Suppressor macrophage treated with lipopolysaccharide for 1 hour (primary cell): Measurements from ENCODE around the gene WDR41.

Experiments used
- DNase-seq, 3 donors: peaks; one replicate each; pipeline ENCODE4 v3.0.0-alpha.2; 2020 to 2022

Gene WDR41

GRCh38 chr5:77443670-77444069, 48.4 kb downstream of the WDR41 start:
- DNase-seq: no peak

GRCh38 chr5:77438071-77438470, 54.0 kb downstream of the WDR41 start:
- no peak for DNase-seq

- no peak for DNase-seq
Measured at GRCh38 chr5:77437194-77437593, 54.9 kb downstream of the WDR41 start.

DNA sequence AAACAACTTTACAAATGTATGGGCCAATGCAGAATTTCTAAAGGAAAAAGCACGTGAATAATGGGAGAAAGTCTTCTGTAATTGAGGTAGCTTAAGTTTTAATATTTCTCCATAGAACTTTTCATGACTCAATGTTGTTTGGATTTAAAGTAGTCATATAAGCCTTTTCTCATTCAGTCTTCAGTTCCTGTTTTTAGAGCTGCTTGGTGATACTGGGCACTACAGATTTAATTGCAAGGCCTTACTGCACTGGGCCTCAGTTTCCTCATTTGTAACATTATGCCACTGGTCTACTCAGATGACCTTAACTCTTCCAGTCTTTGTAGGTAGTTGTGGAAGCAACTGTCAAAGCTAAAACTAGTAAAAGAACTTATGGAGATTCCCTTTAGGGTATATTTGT, 60.4 kb downstream of the WDR41 start:
- DNase-seq: peak in 1 of 3 donors; percentile 13

DNA sequence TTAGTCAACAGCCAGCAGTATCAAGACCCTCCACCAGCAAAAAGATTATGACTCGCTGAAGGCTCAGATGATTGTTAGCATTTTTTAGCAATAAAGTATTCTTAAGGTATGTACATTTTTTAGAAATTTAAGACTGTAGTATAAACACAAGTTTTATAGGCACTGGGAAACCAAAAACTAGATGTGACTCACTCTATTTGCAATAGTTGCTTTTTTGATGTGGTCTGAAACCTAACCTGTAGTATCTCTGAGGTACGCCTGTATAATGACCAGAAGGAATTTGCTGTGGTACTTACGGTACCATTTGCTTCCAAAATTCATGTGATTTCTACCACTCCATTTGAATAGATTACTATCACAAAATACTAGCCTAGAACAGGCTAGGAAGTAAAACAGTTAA, 60.8 kb downstream of the WDR41 start:
- DNase-seq: no peak

DNA sequence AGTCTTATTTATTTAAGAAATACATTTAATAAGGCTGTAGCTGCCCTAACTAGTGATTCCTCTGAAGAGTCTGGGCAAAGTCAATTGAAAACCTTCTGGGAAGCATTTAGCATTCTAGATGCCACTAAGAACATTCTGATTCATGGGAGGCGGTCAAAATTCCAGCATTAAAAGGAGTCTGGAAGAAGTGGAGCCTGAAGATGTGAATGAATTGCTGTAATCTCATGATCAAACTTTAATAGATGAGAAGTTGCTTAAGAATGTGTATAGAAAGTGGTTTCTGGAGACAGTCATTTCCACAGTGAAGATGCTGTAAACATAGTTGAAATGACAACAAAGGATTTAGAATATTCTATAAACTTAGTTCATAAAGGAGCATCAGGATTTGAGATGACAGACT, 61.4 kb downstream of the WDR41 start:
- no peak for DNase-seq

DNA sequence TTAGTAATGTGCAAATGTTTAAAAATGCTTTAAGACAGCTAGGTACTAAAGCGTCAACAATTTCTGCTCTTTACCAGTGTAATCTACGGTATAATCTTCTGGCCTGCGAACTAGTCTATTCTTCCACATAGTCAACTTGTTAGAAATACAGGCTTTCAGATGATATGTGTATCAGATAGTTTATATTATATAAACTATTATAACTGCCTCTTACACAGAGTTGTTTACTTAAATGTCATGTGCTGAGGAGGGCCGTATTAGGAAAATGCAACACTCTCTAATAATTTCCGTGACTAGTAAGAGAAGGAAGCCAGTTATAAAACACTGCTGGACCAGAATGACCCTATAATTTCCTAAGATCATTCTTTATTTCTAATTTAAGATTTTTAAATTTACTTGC, 63.6 kb downstream of the WDR41 start:
- DNase-seq: no peak

- DNase-seq: no peak
Measured at GRCh38 chr5:77427998-77428397, 64.1 kb downstream of the WDR41 start.

- no peak for DNase-seq
Measured at GRCh38 chr5:77426670-77427069, 65.4 kb downstream of the WDR41 start.

DNA sequence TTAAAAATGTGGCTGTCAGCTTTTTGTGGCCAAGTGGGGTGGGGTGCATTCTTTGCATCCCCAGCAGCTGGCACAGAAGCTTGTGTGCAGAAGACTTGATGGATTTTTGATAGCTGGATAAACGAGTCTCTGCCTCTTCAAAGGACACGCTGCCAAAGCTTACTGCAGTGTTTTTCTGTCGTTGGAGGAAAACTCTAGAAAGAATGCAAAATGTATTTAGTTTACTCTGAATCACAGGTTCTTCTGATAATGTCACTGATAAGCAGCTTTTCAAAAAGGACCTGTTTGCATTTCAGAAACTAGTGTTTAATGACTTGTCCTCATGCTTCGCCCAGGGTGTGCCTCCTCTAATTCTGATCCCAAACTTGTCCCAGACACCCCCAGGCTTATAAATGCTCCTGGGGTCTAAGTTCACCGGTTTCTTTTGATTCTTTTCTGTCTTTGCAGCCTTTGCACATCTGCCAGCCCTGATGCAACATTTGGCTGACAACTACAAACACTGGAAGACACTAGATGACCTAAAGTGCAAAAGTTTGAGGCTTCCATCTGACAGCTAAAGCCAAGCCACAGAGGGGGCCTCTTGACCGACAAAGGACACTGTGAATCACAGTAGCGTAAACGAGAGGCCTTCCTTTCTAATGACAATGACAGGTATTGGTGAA, 66.0 kb downstream of the WDR41 start:
- no peak for DNase-seq

- DNase-seq: no peak
Measured at GRCh38 chr5:77425420-77425819, 66.7 kb downstream of the WDR41 start.

DNA sequence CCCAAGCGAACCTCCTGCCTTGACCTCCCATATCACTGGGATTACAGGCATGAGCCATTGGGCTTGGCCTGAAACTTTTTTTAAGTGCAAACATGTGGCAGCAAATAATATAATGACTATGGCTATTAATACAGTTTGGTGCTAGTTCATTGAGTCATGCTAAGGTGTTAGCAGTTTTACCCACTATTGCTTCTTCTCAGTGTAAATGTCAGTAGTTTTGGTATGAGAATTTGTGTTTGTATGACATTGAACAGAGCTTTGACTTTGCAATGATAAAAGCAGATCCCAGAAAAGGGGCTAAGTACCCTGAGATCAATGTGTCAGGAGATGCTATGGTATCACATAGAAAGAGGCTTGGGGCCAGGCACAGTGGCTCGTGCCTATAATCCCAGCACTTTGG, 67.2 kb downstream of the WDR41 start:
- no peak for DNase-seq

- DNase-seq: no peak
Measured at GRCh38 chr5:77423022-77423750, 68.9 kb downstream of the WDR41 start.

DNA sequence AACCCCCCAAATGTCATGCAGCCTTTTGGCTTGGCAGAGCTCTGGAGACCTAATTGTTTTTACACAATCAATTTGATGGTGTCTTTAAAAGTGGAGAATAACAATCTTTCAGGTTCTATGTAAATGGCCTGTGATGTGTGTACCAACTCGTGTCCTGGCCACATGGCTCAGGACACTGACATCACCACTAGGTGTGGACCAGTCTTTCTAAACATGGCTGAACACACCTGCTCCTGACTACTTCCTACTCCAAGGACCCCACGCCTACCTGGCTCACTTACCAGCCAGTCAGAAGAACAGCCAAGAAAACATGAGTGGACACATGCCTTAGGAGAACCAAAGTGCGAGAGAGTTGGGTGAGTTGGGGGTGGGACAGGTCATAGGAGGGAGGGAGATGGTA, 71.2 kb downstream of the WDR41 start:
- no peak for DNase-seq

GRCh38 chr5:77419644-77420582, 72.2 kb downstream of the WDR41 start:
- no peak for DNase-seq

- DNase-seq: no peak
Measured at GRCh38 chr5:77418601-77419581, 73.2 kb downstream of the WDR41 start.

GRCh38 chr5:77418162-77418561, 74.0 kb downstream of the WDR41 start:
- no peak for DNase-seq

- DNase-seq: no peak
Measured at GRCh38 chr5:77413049-77413448, 79.1 kb downstream of the WDR41 start.

- DNase-seq: no peak
Measured at GRCh38 chr5:77409870-77410621, 82.1 kb downstream of the WDR41 start.

DNA sequence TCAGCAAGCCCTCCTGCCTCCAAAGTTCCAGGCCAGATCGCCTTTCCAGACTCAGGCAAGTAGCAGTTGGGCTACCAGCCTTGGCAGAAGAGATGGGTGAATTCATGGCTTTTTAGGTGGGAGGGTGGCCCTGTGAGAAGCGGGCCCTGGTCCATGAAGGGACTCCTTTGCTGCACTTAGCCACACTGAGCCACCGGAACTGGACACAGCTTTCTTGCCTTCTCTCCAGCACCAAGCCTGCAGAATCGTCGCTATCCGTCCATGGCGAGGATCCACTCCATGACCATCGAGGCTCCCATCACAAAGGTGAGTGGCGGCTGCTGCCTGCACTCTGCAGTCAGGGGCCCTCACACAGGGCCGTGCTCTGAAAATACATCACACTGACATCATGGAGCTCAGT, 85.0 kb downstream of the WDR41 start:
- DNase-seq: no peak

DNA sequence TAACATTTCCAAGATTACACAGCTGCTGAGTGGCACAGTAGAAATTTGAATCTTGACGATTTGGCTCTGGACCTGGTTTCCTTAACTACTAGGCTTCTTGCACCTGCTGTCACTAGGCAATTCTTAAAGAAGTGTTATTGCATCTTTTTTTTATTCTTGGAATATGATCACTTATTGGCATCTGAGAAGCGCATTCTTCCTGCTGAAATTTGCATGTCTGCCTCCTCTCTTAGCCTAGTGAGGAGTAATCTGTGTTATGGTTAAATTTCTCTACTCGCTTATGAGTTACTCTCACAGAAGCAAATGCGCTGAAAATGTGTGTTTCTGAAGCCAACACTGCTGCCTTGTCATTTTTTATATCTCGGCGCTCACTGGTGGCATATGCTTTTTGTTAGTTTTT, 89.3 kb downstream of the WDR41 start:
- no peak for DNase-seq

GRCh38 chr5:77400645-77401044, 91.5 kb downstream of the WDR41 start:
- peak; percentile 86 to 95 (median 92) for DNase-seq
